Astrocyte (in vitro differentiated cells and primary cell): Measurements from ENCODE around the gene PGS1. TPM values are rescaled to one million over a fixed set of nuclear protein-coding genes. Genes with fewer than 3 reads are reported as not detected.

Source experiments
- DNase-seq: peaks from one replicate; pipeline ENCODE4 v3.0.0-alpha.2; 2010; ENCODE audit warnings: low read depth
- FAIRE-seq: peaks from 2 replicates; lab custom pipeline; 2011; peaks lifted over from hg19 to GRCh38; lab: Jason Lieb, UNC
- H2AFZ ChIP-seq: 2 replicates; pipeline ENCODE4 v1.6.0; 2012; ENCODE audit warnings: low read depth, low read length, inconsistent platforms
- H3K27ac ChIP-seq: 2 replicates; pipeline ENCODE4 v1.5.1; 2011; ENCODE audit warnings: low read depth, low read length, inconsistent platforms
- H3K27me3 ChIP-seq: 2 replicates; pipeline ENCODE4 v1.6.0; 2011; ENCODE audit warnings: low read length, inconsistent platforms; ENCODE audit not compliant: insufficient read depth
- H3K36me3 ChIP-seq: 2 replicates; pipeline ENCODE4 v1.5.1; 2011; ENCODE audit warnings: low read length, inconsistent platforms; ENCODE audit not compliant: insufficient read depth
- H3K4me1 ChIP-seq: 2 replicates; pipeline ENCODE4 v1.5.1; 2011; ENCODE audit warnings: low read length, inconsistent platforms; ENCODE audit not compliant: insufficient read depth
- H3K4me2 ChIP-seq: 2 replicates; pipeline ENCODE4 v1.6.0; 2012; ENCODE audit warnings: low read length, inconsistent platforms
- H3K4me3 ChIP-seq: 2 replicates; pipeline ENCODE4 v1.5.1; 2011; ENCODE audit warnings: low read depth, mild to moderate bottlenecking, low read length, inconsistent platforms; ENCODE audit not compliant: insufficient read depth
- H3K79me2 ChIP-seq: 2 replicates; pipeline ENCODE4 v1.6.0; 2012; ENCODE audit warnings: mild to moderate bottlenecking, low read length, inconsistent platforms; ENCODE audit not compliant: insufficient read depth
- H3K9ac ChIP-seq: 2 replicates; pipeline ENCODE4 v1.6.0; 2012; ENCODE audit warnings: mild to moderate bottlenecking, low read length, inconsistent platforms
- H3K9me3 ChIP-seq: 2 replicates; pipeline ENCODE4 v1.5.1; 2012; ENCODE audit warnings: low read depth, mild to moderate bottlenecking, low read length, inconsistent platforms; ENCODE audit not compliant: insufficient read depth
- H4K20me1 ChIP-seq: 2 replicates; pipeline ENCODE4 v1.6.0; 2012; ENCODE audit warnings: low read length, inconsistent platforms; ENCODE audit not compliant: insufficient read depth
- H3K27ac Mint-ChIP-seq: one replicate; pipeline ENCODE4 v1.8.0; 2021; ENCODE audit warnings: mild to moderate bottlenecking, mixed read lengths; ENCODE audit not compliant: unreplicated experiment
- H3K27me3 Mint-ChIP-seq: one replicate; pipeline ENCODE4 v1.8.0; 2021; ENCODE audit warnings: low read depth, mixed read lengths; ENCODE audit not compliant: unreplicated experiment
- H3K36me3 Mint-ChIP-seq: one replicate; pipeline ENCODE4 v1.8.0; 2021; ENCODE audit warnings: low read depth, mixed read lengths; ENCODE audit not compliant: unreplicated experiment
- H3K4me1 Mint-ChIP-seq: one replicate; pipeline ENCODE4 v1.8.0; 2021; ENCODE audit warnings: low read depth, mixed read lengths; ENCODE audit not compliant: unreplicated experiment
- H3K4me3 Mint-ChIP-seq: one replicate; pipeline ENCODE4 v1.8.0; 2021; ENCODE audit warnings: mild to moderate bottlenecking, moderate library complexity, mixed read lengths; ENCODE audit not compliant: unreplicated experiment
- H3K9me3 Mint-ChIP-seq: one replicate; pipeline ENCODE4 v1.8.0; 2021; ENCODE audit warnings: mild to moderate bottlenecking, mixed read lengths; ENCODE audit not compliant: unreplicated experiment
- EZH2 ChIP-seq: IDR thresholded peaks from 2 replicates; pipeline ENCODE4 v1.6.1; 2012; ENCODE audit warnings: mild to moderate bottlenecking, low read length, inconsistent platforms; ENCODE audit not compliant: insufficient read depth
- total RNA-seq: library from RNA; stranded (reverse); gene quantifications from 2 replicates; pipeline ENCODE4 v1.2.1, GENCODE V29; 2021
- TF ChIP-seq, protein P1 (sequence below): IDR thresholded peaks from 2 replicates; pipeline ENCODE4 v1.5.1; 2011; ENCODE audit warnings: low read depth, mild to moderate bottlenecking, inconsistent platforms, low read length, moderate library complexity; ENCODE audit not compliant: insufficient read depth

The PGS1 gene
- total RNA-seq, 1 donor from 2014 or later = 32.0 TPM

DNA sequence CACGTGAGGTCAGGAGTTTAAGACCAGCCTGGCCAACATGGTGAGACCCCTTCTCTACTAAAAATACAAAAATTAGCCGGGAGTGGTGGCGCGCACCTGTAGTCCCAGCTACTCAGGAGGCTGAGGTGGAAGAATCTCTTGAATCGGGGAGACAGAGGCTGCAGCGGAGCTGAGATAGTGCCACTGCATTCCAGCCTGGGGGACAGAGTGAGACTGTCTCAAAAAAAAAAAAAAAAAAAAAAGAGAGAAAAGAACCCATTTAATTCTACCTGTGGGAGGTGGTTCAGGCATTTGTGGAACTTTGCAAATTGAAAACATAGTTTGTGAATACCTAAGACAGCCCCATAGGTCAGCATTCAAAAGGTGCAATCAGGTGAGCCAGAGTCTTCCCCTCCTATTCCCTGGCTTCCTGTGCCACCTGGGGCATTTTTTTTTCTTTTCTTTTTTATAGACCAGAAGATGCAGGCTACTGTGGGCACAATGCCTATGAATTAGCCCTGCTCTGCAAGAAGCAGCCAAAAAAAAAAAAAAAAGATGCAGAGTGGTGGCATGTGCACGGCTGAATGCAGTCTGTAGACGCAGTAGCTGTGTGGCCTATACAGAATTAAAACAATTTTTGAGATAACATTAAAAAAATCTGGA is 9.5 kb upstream of the PGS1 start:
- Mint-ChIP-seq H3K4me1 (peaks cover 24% of the 10 kb centered on the region), H3K4me3 (no peak overlapping the region)

DNA sequence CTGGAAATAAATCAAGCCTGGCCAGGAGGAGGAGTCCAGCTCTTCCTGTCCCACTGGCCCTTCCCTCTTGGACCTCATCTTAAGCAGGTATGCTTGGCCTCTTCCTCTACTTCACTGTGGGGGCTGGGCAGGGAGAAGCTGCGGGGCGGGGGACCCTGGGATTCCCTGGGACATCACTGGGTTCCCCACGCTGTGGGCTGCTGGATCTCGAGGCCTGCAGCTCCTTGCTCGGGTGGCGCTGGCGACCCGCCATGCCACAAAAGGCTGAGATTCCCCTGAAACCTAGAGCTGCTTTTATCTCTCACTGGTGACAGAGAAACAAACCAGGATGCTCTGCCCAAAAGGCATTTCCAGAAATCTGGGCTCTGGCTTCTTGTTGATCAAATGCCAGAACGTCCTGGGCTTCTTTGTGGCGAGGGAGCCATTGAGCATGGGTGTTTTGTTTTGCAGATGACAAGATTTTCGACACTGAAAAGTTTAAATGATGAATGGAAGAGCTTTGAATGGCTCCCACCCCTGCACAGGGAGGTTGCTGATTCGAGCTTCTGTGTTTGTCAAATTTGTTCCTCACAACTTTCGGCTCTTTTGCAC is 8.6 kb upstream of the PGS1 start:
- no peak for TF ChIP-seq EZH2
- TF ChIP-seq, protein P1, sequence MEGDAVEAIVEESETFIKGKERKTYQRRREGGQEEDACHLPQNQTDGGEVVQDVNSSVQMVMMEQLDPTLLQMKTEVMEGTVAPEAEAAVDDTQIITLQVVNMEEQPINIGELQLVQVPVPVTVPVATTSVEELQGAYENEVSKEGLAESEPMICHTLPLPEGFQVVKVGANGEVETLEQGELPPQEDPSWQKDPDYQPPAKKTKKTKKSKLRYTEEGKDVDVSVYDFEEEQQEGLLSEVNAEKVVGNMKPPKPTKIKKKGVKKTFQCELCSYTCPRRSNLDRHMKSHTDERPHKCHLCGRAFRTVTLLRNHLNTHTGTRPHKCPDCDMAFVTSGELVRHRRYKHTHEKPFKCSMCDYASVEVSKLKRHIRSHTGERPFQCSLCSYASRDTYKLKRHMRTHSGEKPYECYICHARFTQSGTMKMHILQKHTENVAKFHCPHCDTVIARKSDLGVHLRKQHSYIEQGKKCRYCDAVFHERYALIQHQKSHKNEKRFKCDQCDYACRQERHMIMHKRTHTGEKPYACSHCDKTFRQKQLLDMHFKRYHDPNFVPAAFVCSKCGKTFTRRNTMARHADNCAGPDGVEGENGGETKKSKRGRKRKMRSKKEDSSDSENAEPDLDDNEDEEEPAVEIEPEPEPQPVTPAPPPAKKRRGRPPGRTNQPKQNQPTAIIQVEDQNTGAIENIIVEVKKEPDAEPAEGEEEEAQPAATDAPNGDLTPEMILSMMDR = no peak
- no peak overlapping the region for H2AFZ ChIP-seq
- no peaks in the 10 kb centered on the region for H3K36me3 Mint-ChIP-seq
- no peaks in the 10 kb centered on the region for H3K27me3 Mint-ChIP-seq
- H3K79me2 ChIP-seq = no peaks in the 10 kb centered on the region
- H4K20me1 ChIP-seq = no peaks in the 10 kb centered on the region
- no peak overlapping the region for H3K27ac Mint-ChIP-seq
- peaks cover 25% of the 10 kb centered on the region for H3K4me1 ChIP-seq
- DNase-seq (no peak), FAIRE-seq (no peak)
- no peaks in the 10 kb centered on the region for H3K9me3 Mint-ChIP-seq
- peaks cover 28% of the 10 kb centered on the region for H3K4me1 Mint-ChIP-seq
- H3K4me2 ChIP-seq = no peak overlapping the region
- H3K9ac ChIP-seq = no peak overlapping the region
- H3K27me3 ChIP-seq = no peaks in the 10 kb centered on the region
- H3K9me3 ChIP-seq = no peaks in the 10 kb centered on the region
- H3K36me3 ChIP-seq = no peaks in the 10 kb centered on the region
- no peak overlapping the region for H3K4me3 ChIP-seq
- no peak overlapping the region for H3K27ac ChIP-seq
- no peak overlapping the region for H3K4me3 Mint-ChIP-seq

More for the DNA sequence above, 9.5 kb upstream of the PGS1 start:
- Histone ChIP-seq H3K27me3 (no peaks in the 10 kb centered on the region), H4K20me1 (no peaks in the 10 kb centered on the region), H3K9ac (no peak overlapping the region), H2AFZ (no peak overlapping the region), H3K79me2 (no peaks in the 10 kb centered on the region), H3K36me3 (no peaks in the 10 kb centered on the region), H3K4me3 (no peak overlapping the region), H3K9me3 (no peaks in the 10 kb centered on the region), H3K4me1 (peaks cover 22% of the 10 kb centered on the region), H3K4me2 (no peak overlapping the region), H3K27ac (no peak overlapping the region)
- FAIRE-seq (no peak), DNase-seq (no peak)
- Mint-ChIP-seq H3K27me3 (no peaks in the 10 kb centered on the region), H3K27ac (no peak overlapping the region), H3K9me3 (no peaks in the 10 kb centered on the region), H3K36me3 (no peaks in the 10 kb centered on the region)
- no peak for TF ChIP-seq EZH2
- TF ChIP-seq, protein P1 = no peak

DNA sequence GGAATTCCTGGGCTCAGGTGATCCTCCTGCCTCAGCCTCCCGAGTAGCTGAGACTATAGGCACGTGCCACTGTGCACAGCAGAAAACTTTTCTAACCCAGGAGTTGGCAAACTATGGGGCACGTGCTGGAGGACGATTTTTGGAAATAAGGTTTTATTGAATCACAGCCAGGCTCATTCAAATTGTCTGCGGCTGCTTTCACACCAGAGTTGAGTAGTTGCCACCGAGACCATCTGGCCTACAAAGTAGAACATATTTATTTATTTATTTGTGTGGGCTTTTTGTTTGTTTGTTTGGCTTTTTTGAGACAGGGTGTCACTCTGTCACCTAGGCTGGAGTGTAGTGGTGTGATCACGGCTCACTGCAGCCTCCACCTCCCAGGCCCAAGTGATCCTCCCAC is 7.4 kb upstream of the PGS1 start:
- Histone ChIP-seq H4K20me1 (no peaks in the 10 kb centered on the region), H3K9ac (no peak overlapping the region), H3K27ac (no peak overlapping the region), H3K79me2 (no peaks in the 10 kb centered on the region), H3K4me3 (no peak overlapping the region), H3K36me3 (no peaks in the 10 kb centered on the region), H2AFZ (no peak overlapping the region), H3K27me3 (no peaks in the 10 kb centered on the region), H3K9me3 (no peaks in the 10 kb centered on the region), H3K4me2 (no peak overlapping the region), H3K4me1 (peaks cover 24% of the 10 kb centered on the region)
- TF ChIP-seq, protein P1 = no peak
- no peak for TF ChIP-seq EZH2
- no peaks in the 10 kb centered on the region for H3K27me3 Mint-ChIP-seq
- DNase-seq (no peak), FAIRE-seq (no peak)
- H3K4me1 Mint-ChIP-seq = peaks cover 34% of the 10 kb centered on the region
- no peaks in the 10 kb centered on the region for H3K9me3 Mint-ChIP-seq
- no peaks in the 10 kb centered on the region for H3K36me3 Mint-ChIP-seq
- no peak overlapping the region for H3K4me3 Mint-ChIP-seq
- no peak overlapping the region for H3K27ac Mint-ChIP-seq
